Keratinocyte (primary cell): Measurements from ENCODE around the gene ZBTB9. TPM values are rescaled to one million over a fixed set of nuclear protein-coding genes. Genes with fewer than 3 reads are reported as not detected.

ENCODE experiments used
- DNase-seq: peaks from one replicate; pipeline ENCODE4 v3.0.0-alpha.2; 2011; ENCODE audit warnings: low read depth, missing footprints, low spot score
- FAIRE-seq: peaks from 2 replicates; lab custom pipeline; 2011; peaks lifted over from hg19 to GRCh38; lab: Jason Lieb, UNC
- H2AFZ ChIP-seq: 2 replicates; pipeline ENCODE4 v1.6.0; 2012; ENCODE audit warnings: low read length, control low read depth, inconsistent platforms; ENCODE audit not compliant: control insufficient read depth
- H3K27ac ChIP-seq: 2 replicates; pipeline ENCODE4 v1.5.1; 2011; ENCODE audit warnings: low read length; ENCODE audit not compliant: control insufficient read depth, insufficient read depth
- H3K27me3 ChIP-seq: 3 replicates; pipeline ENCODE4 v1.6.0; 2011; ENCODE audit warnings: low read length; ENCODE audit not compliant: control insufficient read depth, insufficient read depth; ENCODE audit errors: extremely low read depth
- H3K36me3 ChIP-seq, 2 experiments: 2 replicates in 1 of 2; 3 replicates in 1 of 2; pipeline ENCODE4 v1.5.1; 2011; ENCODE audit warnings: low read length in 2 of 2, mild to moderate bottlenecking in 1 of 2; ENCODE audit not compliant: control insufficient read depth in 2 of 2, insufficient read depth in 2 of 2; ENCODE audit errors: extremely low read depth in 1 of 2
- H3K4me1 ChIP-seq: 3 replicates; pipeline ENCODE4 v1.5.1; 2011; ENCODE audit warnings: low read length; ENCODE audit not compliant: control insufficient read depth, insufficient read depth; ENCODE audit errors: extremely low read depth
- H3K4me2 ChIP-seq: 3 replicates; pipeline ENCODE4 v1.6.0; 2011; ENCODE audit warnings: low read depth, low read length; ENCODE audit not compliant: control insufficient read depth, insufficient read depth; ENCODE audit errors: extremely low read depth
- H3K4me3 ChIP-seq, 3 experiments: fragments of 200-600 bp in 1 of 3; sonication (generic) in 1 of 3; 2 replicates in 2 of 3; 3 replicates in 1 of 3; pipeline ENCODE4 v1.5.1; 2011 to 2016; ENCODE audit warnings: low read length in 3 of 3, mild to moderate bottlenecking in 3 of 3, control low read depth in 2 of 3, inconsistent platforms in 1 of 3, low read depth in 1 of 3, mixed read lengths in 1 of 3, mixed run types in 1 of 3, moderate library complexity in 1 of 3; ENCODE audit not compliant: control insufficient read depth in 2 of 3, insufficient read depth in 2 of 3; ENCODE audit errors: extremely low read depth in 1 of 3
- H3K79me2 ChIP-seq: 2 replicates; pipeline ENCODE4 v1.6.0; 2012; ENCODE audit warnings: low read length; ENCODE audit not compliant: control insufficient read depth, insufficient read depth
- H3K9ac ChIP-seq: 3 replicates; pipeline ENCODE4 v1.6.0; 2011; ENCODE audit warnings: low read length; ENCODE audit not compliant: control insufficient read depth, insufficient read depth; ENCODE audit errors: extremely low read depth
- H3K9me1 ChIP-seq: 3 replicates; pipeline ENCODE4 v1.6.0; 2011; ENCODE audit warnings: low read length; ENCODE audit not compliant: control insufficient read depth, insufficient read depth; ENCODE audit errors: extremely low read depth
- H3K9me3 ChIP-seq: 2 replicates; pipeline ENCODE4 v1.5.1; 2012; ENCODE audit warnings: low read depth, low read length; ENCODE audit not compliant: control insufficient read depth
- H4K20me1 ChIP-seq: 3 replicates; pipeline ENCODE4 v1.6.0; 2011; ENCODE audit warnings: low read length; ENCODE audit not compliant: control insufficient read depth, insufficient read depth; ENCODE audit errors: extremely low read depth
- CTCF ChIP-seq, 3 experiments: IDR thresholded peaks in 1 of 3; conservative IDR thresholded peaks in 1 of 3; optimal IDR thresholded peaks in 1 of 3; 2 replicates in 2 of 3; 3 replicates in 1 of 3; pipeline versions ENCODE3 to v1.5.1; 2011; ENCODE audit warnings: low read length in 3 of 3, mild to moderate bottlenecking in 3 of 3, moderate library complexity in 2 of 3, control low read depth in 1 of 3, inconsistent platforms in 1 of 3; ENCODE audit not compliant: insufficient read depth in 2 of 3; ENCODE audit errors: extremely low read depth in 1 of 3
- EZH2 ChIP-seq: IDR thresholded peaks from one replicate; pipeline ENCODE4 v1.6.1; 2012; ENCODE audit warnings: inconsistent platforms, mild to moderate bottlenecking, low read length, moderate library complexity
- dilution Hi-C: fragments of 300-500 bp; cut with MboI; formaldehyde crosslinking; loops from one replicate; pipeline ENCODE4 v1.7.0; 2020; ENCODE audit warnings: low sequenced_read_pairs; ENCODE audit not compliant: extremely low pct_ligation_motif_present
- polyA plus RNA-seq, 5 experiments: library from polyadenylated mRNA; depleted of rRNA in 3 of 5; stranded (reverse) in 3 of 5; stranded (forward) in 1 of 5; unstranded in 1 of 5; fragments of >200 nt; gene quantifications; 1 replicate in 1 of 5; 2 replicates in 3 of 5; 3 replicates in 1 of 5; pipeline versions ENCODE4 v1.2.1 to v1.2.3, GENCODE V29; 2011 to 2012; ENCODE audit warnings: missing spikeins in 2 of 5, low read depth in 1 of 5, low replicate concordance in 1 of 5

ZBTB9 gene
- polyA plus RNA-seq, 1 donor (not counting 4 experiments of a cell fraction or from before 2014, with no cell fraction given), result 7.8 TPM

- Histone ChIP-seq H3K4me2 (no peak overlapping the region), H3K9ac (no peak overlapping the region), H2AFZ (no peak overlapping the region), H3K9me1 (no peaks in the 10 kb centered on the region), H3K36me3 (peaks cover 14 to 21% of the 10 kb centered on the region in 2 experiments), H3K9me3 (no peaks in the 10 kb centered on the region), H3K4me1 (no peaks in the 10 kb centered on the region), H3K4me3 (no peak overlapping the region), H4K20me1 (no peaks in the 10 kb centered on the region), H3K27ac (no peak overlapping the region), H3K79me2 (no peaks in the 10 kb centered on the region), H3K27me3 (no peaks in the 10 kb centered on the region)
- TF ChIP-seq CTCF (optimal IDR thresholded peaks at IDR 0.05 in 1 of 3, IDR thresholded peaks at IDR 0.05 in 1 of 3, conservative IDR thresholded peaks at IDR 0.05 in 1 of 3; ENCODE audit: extremely low read depth in 1 of 3, insufficient read depth in 2 of 3, low read length in 3 of 3) (no peak), EZH2 (no peak)
- DNase-seq (no peak), FAIRE-seq (no peak)
- dilution Hi-C loops, result no loop called here
These were observed 14.3 kb upstream of the ZBTB9 start for GRCh38 chr6:33439956-33440648.

GRCh38 chr6:33440649-33441309, 13.6 kb upstream of the ZBTB9 start:
- H4K20me1 ChIP-seq, result no peaks in the 10 kb centered on the region
- FAIRE-seq, result no peak
- no peaks in the 10 kb centered on the region for H3K4me1 ChIP-seq
- no peak for TF ChIP-seq EZH2
- TF ChIP-seq CTCF (optimal IDR thresholded peaks at IDR 0.05 in 1 of 3, IDR thresholded peaks at IDR 0.05 in 1 of 3, conservative IDR thresholded peaks at IDR 0.05 in 1 of 3; ENCODE audit: extremely low read depth in 1 of 3, insufficient read depth in 2 of 3, low read length in 3 of 3), result no peak
- no peak overlapping the region for H3K4me3 ChIP-seq
- peaks cover 14 to 21% of the 10 kb centered on the region in 2 experiments for H3K36me3 ChIP-seq
- no peak overlapping the region for H2AFZ ChIP-seq
- H3K9ac ChIP-seq, result no peak overlapping the region
- no peaks in the 10 kb centered on the region for H3K9me3 ChIP-seq
- no peak overlapping the region for H3K27ac ChIP-seq
- H3K4me2 ChIP-seq, result no peak overlapping the region
- no peak for DNase-seq
- no peaks in the 10 kb centered on the region for H3K79me2 ChIP-seq
- no peaks in the 10 kb centered on the region for H3K27me3 ChIP-seq
- no peaks in the 10 kb centered on the region for H3K9me1 ChIP-seq
- dilution Hi-C loops, result no loop called here
